B cell (primary cell): Measurements from ENCODE around the gene POLL. TPM values are rescaled to one million over a fixed set of nuclear protein-coding genes. Genes with fewer than 3 reads are reported as not detected.

Source experiments
- ATAC-seq: fragments of 200-7000 bp; cut with Tn5 transposase; one replicate; pipeline ENCODE4 v1.10.0; 2021; ENCODE audit warnings: low read depth, mild to moderate bottlenecking, moderate number of reproducible peaks, moderate library complexity
- CTCF ChIA-PET: fragments of 350-600 bp; sonication (Branson Sonifier 250); formaldehyde crosslinking; loops from one replicate; lab custom pipeline; 2021; ENCODE audit warnings: antibody characterized with exemption, inconsistent platforms; lab: Charles Lee
- POLR2A ChIA-PET: fragments of 350-600 bp; sonication (Branson Sonifier 250); formaldehyde crosslinking; loops from one replicate; lab custom pipeline; 2021; ENCODE audit warnings: antibody characterized with exemption; lab: Charles Lee
- DNase-seq: peaks from one replicate; pipeline ENCODE4 v3.0.0; 2013
- H2AFZ ChIP-seq: 2 replicates; pipeline ENCODE4 v1.6.1; 2012; ENCODE audit warnings: mild to moderate bottlenecking, low read depth, low read length; ENCODE audit not compliant: insufficient read depth, poor library complexity, severe bottlenecking
- H3K27ac ChIP-seq, 2 donors: 1 replicate in 1 of 2; 2 replicates in 1 of 2; pipeline ENCODE4 v1.5.1; 2012 to 2013; ENCODE audit warnings: low read length in 2 of 2, mild to moderate bottlenecking in 2 of 2, moderate library complexity in 1 of 2
- H3K27me3 ChIP-seq, 4 experiments: fragments of 200-600 bp in 1 of 4; sonication (generic) in 1 of 4; replicated peaks in 1 of 4; 1 replicate in 2 of 4; 2 replicates in 2 of 4; pipeline versions ENCODE4 v1.6.1 to v1.7.0; 2013 to 2016; ENCODE audit warnings: low read length in 3 of 4, mild to moderate bottlenecking in 2 of 4, mixed read lengths in 1 of 4, moderate library complexity in 1 of 4; ENCODE audit not compliant: insufficient read depth in 4 of 4, control insufficient read depth in 3 of 4; ENCODE audit errors: control extremely low read depth in 1 of 4
- H3K36me3 ChIP-seq, 2 experiments: replicated peaks in 1 of 2; 1 replicate in 1 of 2; 2 replicates in 1 of 2; pipeline versions ENCODE4 v1.6.1 to v1.7.1; 2013; ENCODE audit warnings: low read length in 1 of 2; ENCODE audit not compliant: insufficient read depth in 2 of 2, control insufficient read depth in 1 of 2; ENCODE audit errors: control extremely low read depth in 1 of 2, extremely low read depth in 1 of 2
- H3K4me1 ChIP-seq, 2 donors: fragments of 200-600 bp in 1 of 2; sonication (generic) in 1 of 2; 1 replicate in 1 of 2; 2 replicates in 1 of 2; pipeline versions ENCODE4 v1.5.1 to v1.6.1; 2013 to 2017; ENCODE audit warnings: low read length in 2 of 2; ENCODE audit not compliant: control insufficient read depth in 2 of 2, insufficient read depth in 2 of 2
- H3K4me2 ChIP-seq: replicated peaks from 2 replicates; pipeline ENCODE3; 2012; ENCODE audit warnings: mild to moderate bottlenecking, low read depth, low read length; ENCODE audit not compliant: poor library complexity, severe bottlenecking
- H3K4me3 ChIP-seq, 5 experiments: fragments of 200-600 bp in 1 of 5; sonication (generic) in 1 of 5; 1 replicate in 3 of 5; 2 replicates in 2 of 5; pipeline versions ENCODE4 v1.5.1 to v1.7.0; 2011 to 2016; ENCODE audit warnings: low read length in 4 of 5, mild to moderate bottlenecking in 4 of 5, low read depth in 2 of 5, control low read depth in 1 of 5, moderate library complexity in 1 of 5; ENCODE audit not compliant: insufficient read depth in 1 of 5; ENCODE audit errors: control extremely low read depth in 1 of 5, extremely low read depth in 1 of 5
- H3K79me2 ChIP-seq: fragments of 200-600 bp; sonication (generic); one replicate; pipeline ENCODE4 v1.6.0; 2016; ENCODE audit warnings: low read length; ENCODE audit not compliant: control insufficient read depth, insufficient read depth
- H3K9ac ChIP-seq: fragments of 200-600 bp; sonication (generic); 2 replicates; pipeline ENCODE4 v1.6.1; 2017; ENCODE audit warnings: mild to moderate bottlenecking, low read length, moderate library complexity
- H3K9me3 ChIP-seq, 3 donors: one replicate each; pipeline versions ENCODE4 v1.6.1 to v1.7.1; 2013; ENCODE audit warnings: low read length in 2 of 3; ENCODE audit not compliant: control insufficient read depth in 2 of 3, insufficient read depth in 1 of 3; ENCODE audit errors: control extremely low read depth in 1 of 3
- H4K20me1 ChIP-seq: 2 replicates; pipeline ENCODE4 v1.6.0; 2012; ENCODE audit warnings: mild to moderate bottlenecking, low read length; ENCODE audit not compliant: insufficient read depth, control insufficient read depth, poor library complexity, severe bottlenecking
- H3K27ac Mint-ChIP-seq: one replicate; pipeline ENCODE4 v1.8.0; 2021; ENCODE audit warnings: mixed read lengths
- H3K27me3 Mint-ChIP-seq: one replicate; pipeline ENCODE4 v1.8.0; 2021; ENCODE audit warnings: mixed read lengths
- H3K4me1 Mint-ChIP-seq: one replicate; pipeline ENCODE4 v1.8.0; 2021; ENCODE audit warnings: mixed read lengths
- H3K4me3 Mint-ChIP-seq: one replicate; pipeline ENCODE4 v1.8.0; 2021; ENCODE audit warnings: mixed read lengths
- H3K9me3 Mint-ChIP-seq: one replicate; pipeline ENCODE4 v1.8.0; 2022; ENCODE audit warnings: mixed read lengths; ENCODE audit not compliant: insufficient read depth
- CTCF ChIP-seq: fragments of 200-600 bp; IDR thresholded peaks from one replicate; pipeline ENCODE4 v1.8.0; 2022; ENCODE audit warnings: antibody characterized with exemption, mild to moderate bottlenecking
- EZH2 ChIP-seq: IDR thresholded peaks from 2 replicates; pipeline ENCODE4 v1.6.1; 2012; ENCODE audit warnings: borderline replicate concordance, low read depth, mild to moderate bottlenecking, moderate library complexity, low read length; ENCODE audit not compliant: insufficient read depth, poor library complexity, severe bottlenecking
- WGBS: methylation state at CpG from one replicate; pipeline ENCODE4 v1.1.5; 2013; ENCODE audit warnings: missing lambda C conversion rate; ENCODE audit not compliant: insufficient coverage; 5-methylcytosine and 5-hydroxymethylcytosine counted together
- intact Hi-C: fragments of 100-400 bp; cut with micrococcal nuclease; formaldehyde crosslinking; loops from one replicate; pipeline ENCODE4 v1.10.0; 2022
- polyA plus RNA-seq: library from polyadenylated mRNA; depleted of rRNA; stranded (reverse); fragments of >200 nt; gene quantifications from 2 replicates; pipeline ENCODE4 v1.2.3, GENCODE V29; 2012
- total RNA-seq, 2 donors: library from RNA; stranded (reverse); fragments of 120-200 nt in 1 of 2; gene quantifications; 1 replicate in 1 of 2; 2 replicates in 1 of 2; pipeline versions ENCODE4 v1.2.3 to v1.2.4, GENCODE V29; 2013 to 2022

POLL gene
- total and polyA plus RNA-seq, 2 donors (not counting 1 experiment from before 2014, with no cell fraction given), result 46.0 to 46.7 TPM

GRCh38 chr10:101568054-101568745 is 19.9 kb downstream of the POLL start:
- 79% methylated on average over 7 of the region's 17 CpGs for WGBS
- peaks cover 0 to 51% (median 35%) of the 10 kb centered on the region in 4 experiments for H3K27me3 ChIP-seq
- POLR2A ChIA-PET, result no interaction called here
- H3K27ac Mint-ChIP-seq, result no peak overlapping the region
- peaks cover 17% of the 10 kb centered on the region for H3K4me1 Mint-ChIP-seq
- H3K79me2 ChIP-seq, result no peaks in the 10 kb centered on the region
- H3K27me3 Mint-ChIP-seq, result peaks cover 54% of the 10 kb centered on the region
- no peak for DNase-seq
- peaks cover 21 to 28% of the 10 kb centered on the region in 2 donors for H3K4me1 ChIP-seq
- H3K9ac ChIP-seq, result no peak overlapping the region
- H3K4me2 ChIP-seq, result no peak overlapping the region
- H3K9me3 Mint-ChIP-seq, result no peaks in the 10 kb centered on the region
- no peak overlapping the region for H3K27ac ChIP-seq
- H4K20me1 ChIP-seq, result no peaks in the 10 kb centered on the region
- H3K36me3 ChIP-seq, result no peaks in the 10 kb centered on the region
- no peak for TF ChIP-seq EZH2
- TF ChIP-seq CTCF, result no peak
- intact Hi-C loops, result no loop called here
- H3K9me3 ChIP-seq, result peaks cover 0 to 17% (median 0%) of the 10 kb centered on the region in 3 donors
- H3K4me3 Mint-ChIP-seq, result peak overlapping the region; percentile 86
- CTCF ChIA-PET, result interaction anchor here (0.6 to 3.5 kb wide), 3 partner anchors 12 to 354 kb away, joined by 3 to 44 read pairs (median 11); no protein-coding TSS in a partner anchor
- ATAC-seq, result no peak
- H3K4me3 ChIP-seq, result no peak overlapping the region
- H2AFZ ChIP-seq, result no peak overlapping the region
